DND-41 (cell line): ENCODE data around the gene SLC4A7.

Experiments used
- ATAC-seq: fragments of 200-7000 bp; cut with Tn5 transposase; 3 replicates; pipeline ENCODE4 v1.9.1; 2021; ENCODE audit warnings: low read depth; ENCODE audit not compliant: insufficient read depth
- DNase-seq: peaks from one replicate; pipeline ENCODE4 v3.0.0-alpha.2; 2020
- H2AFZ ChIP-seq: 2 replicates; pipeline ENCODE4 v1.6.0; 2012; ENCODE audit warnings: low read depth, low read length
- H3K27ac ChIP-seq: 2 replicates; pipeline ENCODE4 v1.5.1; 2012; ENCODE audit warnings: low read length, inconsistent platforms
- H3K27me3 ChIP-seq: fragments of 200-600 bp; sonication (generic); 2 replicates; pipeline ENCODE4 v1.6.0; 2012; ENCODE audit warnings: low read length, mild to moderate bottlenecking, inconsistent platforms; ENCODE audit not compliant: insufficient read depth, poor library complexity
- H3K36me3 ChIP-seq: 2 replicates; pipeline ENCODE4 v1.5.1; 2012; ENCODE audit warnings: low read length, inconsistent platforms; ENCODE audit not compliant: insufficient read depth
- H3K4me1 ChIP-seq: 2 replicates; pipeline ENCODE4 v1.5.1; 2012; ENCODE audit warnings: mild to moderate bottlenecking, low read length; ENCODE audit not compliant: insufficient read depth
- H3K4me2 ChIP-seq: 2 replicates; pipeline ENCODE4 v1.6.0; 2012; ENCODE audit warnings: mild to moderate bottlenecking, moderate library complexity, low read length, inconsistent platforms; ENCODE audit not compliant: insufficient read depth
- H3K4me3 ChIP-seq, 2 experiments: fragments of 200-600 bp in 1 of 2; shearing (Covaris generic) in 1 of 2; 2 replicates each; pipeline ENCODE4 v1.5.1; 2012 to 2016; ENCODE audit warnings: inconsistent platforms in 2 of 2, low read length in 2 of 2, mild to moderate bottlenecking in 2 of 2, low read depth in 1 of 2, moderate library complexity in 1 of 2
- H3K79me2 ChIP-seq: 2 replicates; pipeline ENCODE4 v1.6.0; 2012; ENCODE audit warnings: low read length, inconsistent platforms; ENCODE audit not compliant: insufficient read depth
- H3K9ac ChIP-seq: 2 replicates; pipeline ENCODE4 v1.6.0; 2012; ENCODE audit warnings: low read depth, mild to moderate bottlenecking, inconsistent platforms, low read length, moderate library complexity
- H3K9me3 ChIP-seq: 2 replicates; pipeline ENCODE4 v1.5.1; 2012; ENCODE audit warnings: low read length, moderate library complexity, mild to moderate bottlenecking, inconsistent platforms; ENCODE audit not compliant: insufficient read depth, severe bottlenecking
- H4K20me1 ChIP-seq: 2 replicates; pipeline ENCODE4 v1.6.0; 2012; ENCODE audit warnings: low read length; ENCODE audit not compliant: insufficient read depth
- EZH2 ChIP-seq: IDR thresholded peaks from 3 replicates; pipeline ENCODE4 v1.6.1; 2012; ENCODE audit warnings: borderline replicate concordance, low read depth, mild to moderate bottlenecking, moderate library complexity, low read length, inconsistent platforms; ENCODE audit not compliant: severe bottlenecking
- TF ChIP-seq, protein P1 (sequence below): IDR thresholded peaks from 2 replicates; pipeline ENCODE4 v1.5.1; 2012; ENCODE audit warnings: borderline replicate concordance, low read length, moderate library complexity, mild to moderate bottlenecking; ENCODE audit not compliant: poor library complexity, severe bottlenecking; ENCODE audit errors: extremely low read depth

Gene SLC4A7

DNA sequence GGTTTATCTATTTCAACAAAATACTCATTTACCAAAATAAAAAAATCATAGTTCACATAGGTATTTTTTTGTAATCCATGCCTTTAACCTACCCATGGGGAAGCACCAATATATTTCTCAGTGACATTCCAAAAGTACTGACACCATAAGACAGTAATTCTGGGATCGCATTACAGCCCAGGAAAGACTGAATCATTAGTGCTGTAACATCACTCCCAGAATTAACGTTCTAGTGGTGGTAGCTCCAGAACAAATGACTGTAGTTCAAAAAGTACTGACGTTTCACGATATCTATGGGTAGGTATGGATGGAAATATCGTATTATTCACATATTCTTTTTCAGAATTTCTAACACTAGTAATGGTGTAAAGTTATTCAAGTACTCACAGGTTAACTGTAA lies 60.7 kb downstream of the SLC4A7 start:
- no peak for ATAC-seq
- no peaks in the 10 kb centered on the region for H3K4me1 ChIP-seq
- peaks cover 74% of the 10 kb centered on the region for H3K36me3 ChIP-seq
- no peak overlapping the region for H3K9ac ChIP-seq
- no peaks in the 10 kb centered on the region for H3K79me2 ChIP-seq
- H3K27ac ChIP-seq: no peak overlapping the region
- no peak for DNase-seq
- no peak overlapping the region for H3K4me2 ChIP-seq
- H3K9me3 ChIP-seq: no peaks in the 10 kb centered on the region
- H2AFZ ChIP-seq: no peak overlapping the region
- no peak overlapping the region for H3K4me3 ChIP-seq
- no peaks in the 10 kb centered on the region for H3K27me3 ChIP-seq
- no peaks in the 10 kb centered on the region for H4K20me1 ChIP-seq
- TF ChIP-seq EZH2: no peak
- TF ChIP-seq, protein P1, sequence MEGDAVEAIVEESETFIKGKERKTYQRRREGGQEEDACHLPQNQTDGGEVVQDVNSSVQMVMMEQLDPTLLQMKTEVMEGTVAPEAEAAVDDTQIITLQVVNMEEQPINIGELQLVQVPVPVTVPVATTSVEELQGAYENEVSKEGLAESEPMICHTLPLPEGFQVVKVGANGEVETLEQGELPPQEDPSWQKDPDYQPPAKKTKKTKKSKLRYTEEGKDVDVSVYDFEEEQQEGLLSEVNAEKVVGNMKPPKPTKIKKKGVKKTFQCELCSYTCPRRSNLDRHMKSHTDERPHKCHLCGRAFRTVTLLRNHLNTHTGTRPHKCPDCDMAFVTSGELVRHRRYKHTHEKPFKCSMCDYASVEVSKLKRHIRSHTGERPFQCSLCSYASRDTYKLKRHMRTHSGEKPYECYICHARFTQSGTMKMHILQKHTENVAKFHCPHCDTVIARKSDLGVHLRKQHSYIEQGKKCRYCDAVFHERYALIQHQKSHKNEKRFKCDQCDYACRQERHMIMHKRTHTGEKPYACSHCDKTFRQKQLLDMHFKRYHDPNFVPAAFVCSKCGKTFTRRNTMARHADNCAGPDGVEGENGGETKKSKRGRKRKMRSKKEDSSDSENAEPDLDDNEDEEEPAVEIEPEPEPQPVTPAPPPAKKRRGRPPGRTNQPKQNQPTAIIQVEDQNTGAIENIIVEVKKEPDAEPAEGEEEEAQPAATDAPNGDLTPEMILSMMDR: no peak

DNA sequence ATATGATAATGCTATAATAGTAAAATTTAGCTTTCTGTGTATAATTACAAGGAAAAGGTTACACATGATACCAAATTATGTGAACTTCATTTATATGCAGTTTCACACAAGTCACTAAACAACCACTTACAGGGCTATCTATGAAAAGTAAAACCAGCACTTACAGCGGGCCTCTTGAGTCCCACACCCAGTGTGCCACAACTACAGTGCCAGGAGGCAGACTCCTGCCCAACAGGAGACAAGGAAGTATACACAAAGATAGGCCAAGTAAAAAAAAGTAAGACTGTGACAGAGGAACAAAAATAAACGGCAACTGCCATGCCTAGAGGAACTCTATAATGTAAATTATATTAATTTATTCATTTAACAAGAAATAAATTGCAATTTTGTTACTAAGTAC lies 61.6 kb downstream of the SLC4A7 start:
- H3K36me3 ChIP-seq: peaks cover 78% of the 10 kb centered on the region

DNA sequence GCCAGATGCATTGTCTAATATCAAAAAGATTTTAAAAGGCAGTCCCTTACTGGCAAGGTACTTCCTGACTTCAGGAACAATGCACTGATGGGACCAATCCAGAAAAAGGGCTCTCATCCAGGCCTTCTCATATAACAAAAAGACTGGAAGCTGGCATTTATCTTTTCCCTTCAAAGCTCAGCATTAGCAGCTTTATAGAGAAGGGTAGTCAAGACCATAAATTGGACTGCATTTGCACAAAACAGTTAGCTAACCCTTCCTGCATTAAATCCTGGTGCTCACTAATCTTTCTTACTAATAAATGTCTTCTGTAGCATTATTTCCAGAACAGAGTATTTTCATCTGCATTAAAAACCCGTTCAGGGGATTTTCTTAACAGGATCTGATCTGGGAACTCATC lies 69.0 kb downstream of the SLC4A7 start:
- TF ChIP-seq, protein P1: no peak
- TF ChIP-seq EZH2: no peak
- no peaks in the 10 kb centered on the region for H3K9me3 ChIP-seq
- H3K4me1 ChIP-seq: no peaks in the 10 kb centered on the region
- H4K20me1 ChIP-seq: no peaks in the 10 kb centered on the region
- no peak overlapping the region for H3K4me2 ChIP-seq
- no peak overlapping the region for H3K9ac ChIP-seq
- ATAC-seq: no peak
- H3K79me2 ChIP-seq: no peaks in the 10 kb centered on the region
- H2AFZ ChIP-seq: no peak overlapping the region
- H3K27me3 ChIP-seq: no peaks in the 10 kb centered on the region
- H3K36me3 ChIP-seq: peaks cover 67% of the 10 kb centered on the region
- H3K4me3 ChIP-seq: no peak overlapping the region
- no peak for DNase-seq
- no peak overlapping the region for H3K27ac ChIP-seq

More for the DNA sequence above, 61.6 kb downstream of the SLC4A7 start:
- no peaks in the 10 kb centered on the region for H3K27me3 ChIP-seq
- DNase-seq: no peak
- no peak for ATAC-seq
- H3K9ac ChIP-seq: no peak overlapping the region
- no peak overlapping the region for H2AFZ ChIP-seq
- no peak overlapping the region for H3K4me2 ChIP-seq
- no peak for TF ChIP-seq EZH2
- TF ChIP-seq, protein P1: no peak
- H3K79me2 ChIP-seq: no peaks in the 10 kb centered on the region
- H3K9me3 ChIP-seq: no peaks in the 10 kb centered on the region
- no peaks in the 10 kb centered on the region for H4K20me1 ChIP-seq
- no peak overlapping the region for H3K4me3 ChIP-seq
- H3K4me1 ChIP-seq: no peaks in the 10 kb centered on the region
- H3K27ac ChIP-seq: no peak overlapping the region
